IPS DF 4.7 (cell line): ENCODE data around the gene MTFR2.
"Not testable (repeated sequence)": the region's sequence is repeated elsewhere in the genome, so short reads cannot be mapped to it uniquely, and the experiment has no call there.

ENCODE experiments used
- DNase-seq: peaks from one replicate; pipeline ENCODE4 v3.0.0-alpha.2; 2013; ENCODE audit warnings: low spot score; ENCODE audit errors: extremely low read depth

The MTFR2 gene

DNA sequence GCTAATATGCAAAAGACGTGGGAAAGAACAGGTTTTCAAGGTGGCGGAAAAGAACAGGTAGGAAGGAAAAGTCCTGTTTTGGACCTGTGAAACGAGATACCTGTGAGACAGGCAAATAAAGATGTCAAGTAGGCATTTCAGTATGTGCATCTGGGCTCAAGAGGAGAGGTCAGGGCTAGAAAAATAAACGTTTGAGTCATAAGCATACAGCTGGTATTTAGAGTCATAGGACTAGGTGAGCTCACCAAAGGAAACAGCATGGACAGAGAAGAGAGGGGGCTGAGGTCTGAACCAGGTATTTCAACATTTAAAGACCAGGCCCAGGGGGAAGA is 14.9 kb downstream of the MTFR2 start:
- no peak for DNase-seq

DNA sequence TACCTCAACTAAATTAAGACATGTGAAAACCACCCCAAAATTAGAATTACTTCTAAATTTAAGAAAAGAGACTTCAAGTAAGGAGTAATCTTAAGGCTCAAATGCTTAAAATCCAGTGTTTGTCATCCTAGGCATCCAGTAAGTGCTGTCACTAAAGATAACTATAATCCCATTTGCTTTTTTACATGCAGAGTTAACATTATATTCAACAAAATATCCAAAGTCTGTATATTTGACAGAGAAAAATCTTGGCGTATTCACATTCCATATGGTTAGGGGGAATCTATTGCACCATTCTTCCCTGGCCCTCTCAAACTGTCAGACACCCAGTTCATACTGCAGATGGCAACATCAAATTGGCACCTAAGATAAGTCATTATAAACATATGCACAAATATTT is 17.4 kb downstream of the MTFR2 start:
- DNase-seq: no peak

DNA sequence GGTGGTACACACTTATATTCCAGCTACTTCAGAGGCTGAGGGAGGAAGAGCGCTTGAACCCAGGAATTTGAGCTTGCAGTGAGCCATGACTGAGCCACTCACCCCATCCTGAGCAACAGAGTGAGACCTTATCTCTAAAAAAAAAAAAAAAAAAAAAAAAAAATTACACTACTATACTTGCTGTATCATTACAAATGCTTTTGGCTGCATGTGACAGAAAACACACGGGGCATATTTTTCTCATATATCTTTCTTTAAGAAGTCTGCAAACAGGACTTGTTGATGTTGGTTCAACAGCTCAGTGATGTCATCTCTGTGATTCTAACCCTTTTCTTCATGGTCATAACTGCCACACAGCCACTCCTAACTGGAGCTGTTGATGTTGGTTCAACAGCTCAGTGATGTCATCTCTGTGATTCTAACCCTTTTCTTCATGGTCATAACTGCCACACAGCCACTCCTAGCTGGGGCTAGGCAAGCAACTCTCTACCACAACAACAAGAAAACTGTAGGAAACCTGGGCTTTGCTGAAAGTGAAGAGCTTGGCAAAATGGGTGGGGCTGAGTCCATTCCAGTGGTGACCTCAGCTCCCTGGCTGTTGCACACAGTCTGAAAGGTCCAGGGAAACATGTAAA is 19.8 kb downstream of the MTFR2 start:
- no peak for DNase-seq

DNA sequence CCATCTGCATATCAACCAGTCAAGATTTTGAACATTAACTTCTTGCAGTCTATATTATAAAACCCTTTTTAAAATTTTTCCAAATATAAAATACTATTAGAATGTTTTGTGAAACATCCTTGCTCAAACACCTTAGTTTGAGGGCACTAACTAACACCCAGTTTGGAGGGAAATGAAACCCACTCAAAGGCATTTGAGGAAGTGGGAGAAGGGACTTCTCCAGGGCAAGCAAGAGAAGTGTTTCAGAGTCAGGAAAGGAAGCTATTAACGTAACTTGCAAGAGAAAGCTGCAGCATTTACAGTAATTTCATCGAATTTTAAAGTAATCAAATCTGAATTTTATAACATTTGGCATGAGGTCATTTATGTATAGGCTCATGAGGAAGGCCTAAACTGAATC is 21.3 kb downstream of the MTFR2 start:
- no peak for DNase-seq

DNA sequence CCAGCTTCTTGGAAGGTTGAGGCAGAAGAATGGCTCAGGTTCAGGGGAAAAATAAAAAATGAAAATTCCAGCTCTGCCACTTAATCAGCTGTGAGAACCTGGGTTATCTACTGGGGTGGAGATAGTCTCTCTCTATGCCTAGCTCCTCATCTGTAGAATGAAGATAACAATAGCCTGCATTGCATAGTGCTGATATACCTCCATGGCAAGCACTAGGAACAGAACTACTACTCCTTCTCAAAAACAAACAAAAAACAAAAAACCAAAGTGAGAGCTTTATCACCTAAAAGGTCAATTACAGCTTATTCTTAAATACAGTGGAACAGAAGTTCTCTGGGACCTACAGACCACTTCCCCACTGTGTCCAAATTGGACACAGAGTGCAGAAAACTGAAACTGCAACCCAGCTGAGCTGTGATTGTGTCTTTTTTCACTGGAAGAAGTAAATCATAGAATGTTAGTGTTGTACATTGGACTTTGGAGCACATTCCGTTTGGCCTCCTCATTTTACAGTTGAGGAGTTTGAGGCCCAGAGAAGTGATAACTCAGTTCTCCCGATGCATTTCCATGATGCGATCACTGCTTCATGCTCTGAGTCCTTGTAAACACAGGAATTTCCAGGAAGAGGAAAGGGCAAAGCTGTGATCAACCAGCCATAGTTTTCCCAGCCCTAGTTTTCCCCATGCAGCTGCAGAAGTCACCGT is 23.3 kb downstream of the MTFR2 start:
- no peak for DNase-seq

DNA sequence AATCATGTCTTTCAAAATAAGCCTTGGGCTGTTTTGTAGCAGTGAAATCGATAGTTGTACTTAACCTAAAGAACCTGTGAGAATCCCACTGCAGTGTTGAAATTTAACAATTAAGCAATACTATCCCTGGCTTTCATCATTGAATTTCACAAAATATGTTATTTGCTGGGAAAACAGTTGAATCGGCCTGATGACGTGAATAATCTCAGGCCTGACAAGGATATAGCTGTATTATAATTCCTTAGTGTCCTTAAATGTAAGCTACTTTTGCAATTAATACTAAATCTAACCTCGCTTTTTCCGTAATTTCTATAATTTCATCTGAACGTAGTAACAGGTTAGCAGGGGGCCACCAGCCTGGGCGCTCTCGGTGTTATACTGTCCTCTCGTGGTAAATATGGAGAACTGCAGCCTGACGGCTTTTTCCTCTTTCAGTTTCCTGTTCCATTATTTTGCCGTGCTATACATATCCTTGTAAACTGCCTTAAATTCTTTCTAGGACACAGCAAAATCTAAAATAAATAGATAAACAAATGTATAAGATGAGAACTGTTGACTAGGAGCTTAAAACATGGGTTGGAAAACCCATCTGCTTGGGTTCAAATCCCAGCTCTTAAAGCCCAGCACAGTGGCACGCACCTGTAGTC is 24.0 kb downstream of the MTFR2 start:
- DNase-seq: no peak

DNA sequence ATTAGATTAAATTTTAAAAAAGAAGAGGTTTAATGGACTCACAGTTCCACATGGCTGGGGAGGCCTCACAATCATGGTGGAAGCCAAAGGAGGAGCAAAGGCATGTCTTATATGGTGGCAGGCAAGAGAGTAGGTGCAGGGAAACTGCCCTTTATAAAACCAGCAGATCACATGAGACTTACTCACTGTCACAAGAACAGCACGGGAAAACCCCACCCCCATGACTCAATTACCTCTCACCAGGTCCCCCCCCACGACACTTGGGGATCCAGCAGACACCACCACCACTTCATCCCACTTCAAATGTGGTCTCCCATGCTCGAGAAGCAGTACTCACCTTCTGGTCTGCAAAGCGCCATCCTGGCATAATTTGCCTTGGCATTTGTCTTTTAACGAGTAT is 24.6 kb downstream of the MTFR2 start:
- no peak for DNase-seq

DNA sequence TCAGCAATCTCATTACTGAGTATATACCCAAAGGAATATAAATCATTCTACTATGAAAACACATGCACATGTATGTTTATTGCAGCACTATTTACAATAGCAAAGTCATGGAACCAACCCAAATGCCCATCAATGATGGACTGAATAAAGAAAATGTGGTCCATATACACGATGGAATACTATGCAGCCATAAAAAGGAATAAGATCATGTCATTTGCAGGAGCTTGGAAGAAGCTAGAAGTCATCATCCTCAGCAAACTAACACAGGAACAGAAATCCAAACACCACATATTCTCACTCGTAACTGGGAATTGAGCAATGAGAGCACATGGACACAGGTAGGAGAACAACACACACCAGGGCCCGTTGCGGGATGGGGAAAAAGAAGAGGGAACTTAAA is 25.1 kb downstream of the MTFR2 start:
- not testable (repeated sequence) for DNase-seq

DNA sequence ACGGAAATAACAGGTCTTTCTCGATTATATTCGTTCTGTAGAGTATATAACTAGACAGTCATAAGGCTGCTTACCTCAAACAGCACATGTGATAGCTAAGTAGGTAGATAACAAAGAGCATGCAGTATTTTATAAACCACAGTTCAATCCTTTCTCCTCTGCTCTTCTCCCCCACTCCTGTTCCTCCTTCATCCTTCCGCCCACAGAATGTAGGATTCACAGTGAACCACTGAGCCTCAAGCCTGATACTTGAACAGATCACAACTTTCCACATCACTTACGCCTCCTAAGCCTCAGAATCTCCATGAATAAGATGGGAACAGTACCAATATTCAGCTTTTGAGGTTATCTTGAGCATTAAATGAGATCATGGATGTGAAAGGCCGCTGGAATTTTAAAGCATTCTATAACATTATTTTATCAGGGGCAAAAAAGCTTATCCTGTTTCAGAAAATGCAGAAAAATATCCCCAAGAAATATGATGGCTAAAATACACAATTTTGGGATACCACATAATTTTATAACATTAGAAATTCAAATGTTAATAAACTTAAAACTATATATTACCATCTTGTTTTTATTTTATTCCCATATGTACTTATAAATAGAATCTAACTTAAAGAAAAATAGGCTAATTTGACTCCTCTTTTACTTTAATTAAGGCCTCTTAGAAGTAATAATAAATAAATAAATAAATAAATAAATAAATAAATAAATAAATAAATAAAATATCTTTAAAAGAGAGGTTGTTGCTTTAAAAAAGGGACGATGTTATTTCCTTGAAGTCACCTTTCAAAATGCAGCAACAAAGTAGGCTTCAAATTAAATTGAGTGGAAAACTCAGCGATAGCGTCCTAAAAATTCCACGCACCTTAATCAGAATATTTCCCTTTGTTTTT is 33.4 kb downstream of the MTFR2 start:
- DNase-seq: no peak

DNA sequence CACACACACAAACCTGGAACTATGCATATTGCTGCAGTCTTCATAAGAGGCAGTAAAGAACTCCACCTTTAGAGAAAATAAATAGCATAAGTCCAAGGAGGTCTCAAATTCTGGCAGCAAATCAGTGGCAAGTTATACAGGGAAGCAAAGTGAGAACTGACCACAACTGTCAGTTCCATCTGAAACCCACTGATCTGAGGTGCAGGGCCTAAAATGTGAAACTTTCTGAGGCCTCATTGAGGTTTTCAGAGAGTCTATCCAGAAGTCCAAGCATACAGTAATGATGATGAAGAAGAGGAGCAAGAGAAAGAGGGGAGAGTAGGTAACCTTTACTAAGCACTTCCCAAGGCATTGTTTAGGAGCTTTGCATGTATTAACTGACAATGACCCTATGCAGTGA is 36.3 kb downstream of the MTFR2 start:
- no peak for DNase-seq

DNA sequence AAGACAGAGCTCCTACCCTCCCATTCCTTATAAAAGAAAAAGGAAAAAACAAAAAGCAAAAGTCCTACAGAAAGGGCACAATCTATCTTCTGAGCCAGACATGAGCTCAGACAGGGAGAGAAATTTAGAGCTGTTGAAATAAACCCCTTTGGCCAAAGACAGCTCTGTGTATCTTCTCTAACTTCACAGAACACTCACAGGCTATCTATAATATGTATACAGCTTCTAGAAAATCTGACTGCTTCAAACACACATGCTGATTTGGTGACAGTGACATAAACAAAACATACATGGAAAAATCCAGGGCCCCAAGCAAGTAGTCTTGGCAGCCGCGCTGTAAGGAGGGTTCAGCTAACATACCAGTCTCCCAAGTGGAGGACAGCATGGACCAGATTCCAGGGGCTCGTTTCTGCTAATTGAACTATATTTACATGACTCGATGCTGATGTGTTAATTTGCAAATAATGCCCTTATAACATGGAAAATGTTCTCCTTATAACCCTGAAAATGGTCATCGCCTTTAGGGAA is 37.0 kb downstream of the MTFR2 start:
- DNase-seq: no peak

DNA sequence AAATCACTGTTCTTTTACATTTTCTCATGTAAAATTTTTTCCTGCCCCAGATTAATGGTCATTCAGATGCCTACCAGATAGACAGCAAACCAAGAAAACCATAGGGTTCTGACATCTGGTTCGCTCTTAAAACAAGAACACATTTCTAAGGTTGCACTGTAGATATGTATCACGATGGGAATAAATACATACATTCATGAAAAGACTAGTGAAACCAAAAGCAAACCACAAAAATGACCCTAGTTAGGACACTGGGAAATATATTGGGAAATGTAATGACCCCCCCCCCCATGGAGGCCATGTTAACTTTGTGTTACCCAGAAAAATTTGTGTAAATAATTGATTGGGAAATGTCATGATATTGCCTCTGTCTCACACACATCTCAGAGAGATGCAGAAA is 37.5 kb downstream of the MTFR2 start:
- DNase-seq: no peak

DNA sequence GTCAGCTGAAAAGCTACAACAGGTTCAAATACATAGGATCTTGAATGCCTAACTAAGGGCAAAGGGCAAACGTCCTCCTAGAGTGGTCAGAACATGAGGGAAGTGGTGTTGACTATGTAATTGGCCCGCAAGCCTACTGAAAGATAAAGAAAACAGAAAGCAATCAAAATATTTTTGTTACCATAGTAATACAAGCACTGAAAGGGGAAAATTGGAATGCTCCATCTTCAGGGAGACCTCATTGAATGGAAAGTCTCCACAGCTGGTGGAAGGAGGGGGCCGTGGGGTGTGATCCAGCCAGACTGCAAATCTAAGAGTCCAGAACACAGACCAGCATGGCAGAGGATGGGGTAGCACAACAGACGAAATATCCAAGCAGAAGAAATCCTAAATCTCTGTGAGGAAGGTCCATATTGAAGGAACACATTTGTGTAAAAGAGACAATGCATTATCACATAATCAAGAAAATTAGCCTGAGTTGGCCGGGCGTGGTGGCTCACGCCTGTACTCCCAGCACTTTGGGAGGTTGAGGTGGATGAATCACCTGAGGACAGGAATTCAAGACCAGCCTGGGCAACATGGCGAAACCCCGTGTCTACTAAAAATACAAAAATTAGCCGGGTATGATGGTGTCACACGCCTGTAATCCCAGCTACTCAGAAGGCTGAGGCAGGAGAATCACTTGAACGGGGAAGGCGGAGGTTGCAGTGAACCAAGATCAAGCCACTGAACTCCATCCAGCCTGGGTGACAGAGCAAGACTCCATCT is 39.5 kb downstream of the MTFR2 start:
- DNase-seq: no peak

DNA sequence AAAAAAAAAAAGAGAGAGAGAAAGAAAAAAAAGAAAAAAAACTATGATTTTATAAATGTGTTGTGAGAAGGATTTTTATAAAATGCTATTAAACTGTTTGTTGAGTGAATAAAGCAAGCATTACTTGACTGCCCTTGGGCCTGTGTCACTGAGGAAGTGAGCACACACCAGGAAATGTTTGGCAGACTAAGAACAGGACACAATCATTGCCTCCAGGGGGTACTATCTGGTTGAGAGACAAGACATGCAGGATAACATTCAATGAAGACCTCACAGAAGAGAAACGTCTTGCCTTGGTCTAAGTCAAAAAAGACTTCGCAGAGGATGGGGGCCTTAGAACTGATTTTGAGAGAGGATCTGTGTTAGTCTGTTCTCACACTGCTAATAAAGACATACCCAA is 40.6 kb downstream of the MTFR2 start:
- DNase-seq: no peak

DNA sequence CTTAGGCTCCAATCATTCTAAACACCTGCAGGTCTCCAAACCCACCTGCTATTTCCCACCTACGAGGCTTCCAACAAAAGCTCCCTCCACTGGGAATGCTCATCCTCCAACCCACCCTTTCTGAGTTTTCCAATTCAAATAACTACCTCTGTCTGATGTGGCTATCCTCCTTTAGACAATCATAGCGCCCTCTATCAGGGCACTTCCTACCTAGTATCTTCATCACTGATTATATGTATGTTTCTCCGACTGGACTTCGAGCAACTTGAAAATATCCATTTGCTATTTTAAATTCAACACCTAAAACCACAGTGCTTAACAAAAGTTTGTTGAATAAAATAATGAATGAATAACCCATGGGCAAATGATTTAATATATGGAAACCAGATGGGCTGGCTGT is 41.3 kb downstream of the MTFR2 start:
- no peak for DNase-seq

DNA sequence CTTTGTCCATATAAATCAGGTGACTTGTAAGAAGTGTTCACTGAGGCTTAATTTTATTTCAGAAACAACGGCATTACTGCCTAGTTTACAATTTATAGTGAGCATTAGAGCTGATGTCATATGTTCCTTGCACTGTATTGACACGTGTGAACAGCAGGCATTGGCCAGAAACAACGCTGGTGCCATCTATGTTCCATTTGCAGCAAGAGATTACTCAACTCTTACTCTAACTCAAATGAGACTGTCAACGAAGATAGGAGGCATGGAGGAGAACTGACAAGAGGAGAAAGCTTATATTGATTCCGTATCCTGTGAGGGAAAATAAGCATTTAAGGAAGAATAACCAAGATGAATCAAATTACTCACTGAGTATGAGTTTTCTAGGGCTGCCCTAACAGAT is 48.4 kb downstream of the MTFR2 start:
- no peak for DNase-seq

DNA sequence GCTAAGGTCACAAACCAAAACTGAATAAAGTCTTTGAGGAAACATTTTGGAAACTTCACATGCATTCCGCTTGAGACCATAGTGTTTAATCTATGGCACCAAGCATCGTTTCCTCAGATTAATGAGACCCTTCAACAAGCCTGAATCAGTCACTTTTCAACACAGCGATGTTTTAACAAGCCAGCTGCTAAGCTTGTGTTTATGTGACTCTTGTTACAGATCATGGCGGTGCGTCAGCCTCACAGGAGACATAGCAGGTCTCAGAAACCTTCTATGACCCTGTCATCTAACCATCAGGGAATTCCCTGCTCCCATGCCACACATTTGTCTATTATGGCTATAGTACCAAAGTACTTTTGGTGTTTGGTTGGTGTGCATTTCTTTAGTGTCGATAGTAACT is 57.2 kb downstream of the MTFR2 start:
- DNase-seq: no peak

DNA sequence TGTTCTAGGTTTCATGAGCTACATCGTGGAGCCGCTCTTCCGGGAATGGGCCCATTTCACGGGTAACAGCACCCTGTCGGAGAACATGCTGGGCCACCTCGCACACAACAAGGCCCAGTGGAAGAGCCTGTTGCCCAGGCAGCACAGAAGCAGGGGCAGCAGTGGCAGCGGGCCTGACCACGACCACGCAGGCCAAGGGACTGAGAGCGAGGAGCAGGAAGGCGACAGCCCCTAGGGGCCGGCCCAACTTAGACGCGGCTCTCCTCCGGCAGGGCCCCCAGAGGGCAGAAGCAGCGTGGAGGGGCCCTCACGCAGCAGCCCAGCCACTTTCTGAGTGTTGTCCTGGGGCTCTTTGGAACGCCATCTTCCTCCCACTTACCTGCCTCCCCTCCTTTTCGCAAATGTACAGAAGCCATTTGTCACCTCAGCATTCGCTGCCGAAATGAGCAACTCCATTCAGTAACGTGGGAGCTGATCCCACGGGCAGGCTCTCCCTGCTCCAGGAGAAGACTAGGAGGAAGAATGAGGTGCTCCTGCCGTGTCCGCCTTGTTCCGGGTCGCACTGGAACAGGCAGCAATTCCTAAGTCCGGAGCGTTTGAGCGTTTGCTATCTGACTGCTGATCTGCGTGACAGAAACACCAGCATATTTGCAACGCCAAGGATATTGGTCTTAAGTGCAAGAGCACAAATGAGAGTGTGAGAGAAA is 58.4 kb downstream of the MTFR2 start:
- DNase-seq: no peak

DNA sequence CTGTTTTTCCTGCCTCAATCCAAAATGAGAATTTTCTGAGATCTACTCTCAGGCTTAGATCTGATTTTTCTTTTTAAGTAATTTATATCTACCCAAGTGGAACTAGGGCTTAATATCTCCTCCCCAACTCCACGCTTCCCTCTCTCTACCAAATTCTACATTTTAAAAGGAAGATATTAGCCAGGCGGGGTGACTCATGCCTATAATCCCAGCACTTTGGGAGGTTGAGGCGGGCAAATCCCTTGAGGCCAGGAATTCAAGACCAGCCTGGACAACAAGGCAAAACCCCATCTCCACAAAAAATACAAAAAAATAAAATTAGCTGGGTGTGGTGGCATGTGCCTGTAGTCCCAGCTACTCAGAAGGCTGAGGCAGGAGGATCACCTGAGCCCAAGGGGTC is 61.0 kb downstream of the MTFR2 start:
- DNase-seq: no peak

DNA sequence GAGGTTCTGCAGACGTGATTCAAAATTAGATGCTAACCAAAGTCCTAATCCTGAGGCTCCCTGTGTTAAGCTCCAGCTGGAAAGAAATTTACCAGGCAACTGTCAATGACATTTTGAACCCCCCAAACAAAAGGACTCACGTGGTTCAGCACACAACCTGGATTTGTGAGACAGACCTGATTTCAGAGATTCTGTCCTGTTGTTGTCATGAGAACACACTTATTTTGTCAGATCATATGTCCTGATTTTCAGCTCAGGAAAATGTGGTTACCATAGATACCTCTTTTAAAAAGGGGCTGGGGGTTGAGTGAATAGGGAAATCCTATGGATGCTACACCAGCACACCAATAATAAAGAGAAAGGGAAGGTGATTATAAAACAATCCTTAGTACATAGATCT is 61.6 kb downstream of the MTFR2 start:
- no peak for DNase-seq
